GM12892 (cell line): ENCODE results near the gene QDPR.

Experiments used
- POLR2A ChIP-seq: IDR thresholded peaks from 2 replicates; pipeline ENCODE4 v1.6.1; 2011; ENCODE audit warnings: low read depth, low read length, control low read depth
- TAF1 ChIP-seq: IDR thresholded peaks from 2 replicates; pipeline ENCODE4 v1.6.1; 2011; ENCODE audit warnings: low read depth, mild to moderate bottlenecking, control low read depth, low read length, borderline replicate concordance

- TF ChIP-seq TAF1 (no peak), POLR2A (no peak)
These were observed 49.5 kb upstream of the QDPR start for GRCh38 chr4:17561195-17561909.
